ENCODE measurements around the gene NTM. TPM values are rescaled to one million over a fixed set of nuclear protein-coding genes. Genes with fewer than 3 reads are reported as not detected.

Gene NTM
- total RNA-seq, 1 donor: 52.2 TPM

DNA sequence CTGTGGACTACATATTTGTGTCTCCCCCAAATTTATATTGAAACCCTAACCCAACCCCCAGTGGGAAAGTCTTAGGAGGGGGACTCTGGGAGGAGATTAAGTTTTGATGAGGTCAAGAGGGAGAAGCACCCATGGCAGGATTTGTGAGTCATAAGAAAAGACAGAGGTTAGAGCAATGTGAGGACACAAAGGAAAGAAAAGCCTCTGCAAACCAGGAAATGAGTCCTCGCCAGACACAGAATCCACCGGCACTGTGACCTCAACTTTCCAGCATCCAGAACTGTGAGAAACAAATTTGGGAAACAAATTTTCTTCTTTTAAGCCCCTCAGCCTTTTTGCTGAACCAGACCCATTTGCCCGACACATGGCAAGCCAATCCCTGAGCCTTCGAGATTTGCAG is 397.0 kb downstream of the NTM start:
- DNase-seq (ENCODE audit: low read depth): peak; percentile 44
- no peak overlapping the region for H3K4me3 ChIP-seq (ENCODE audit: low read depth, low read length)
- TF ChIP-seq, protein P1, sequence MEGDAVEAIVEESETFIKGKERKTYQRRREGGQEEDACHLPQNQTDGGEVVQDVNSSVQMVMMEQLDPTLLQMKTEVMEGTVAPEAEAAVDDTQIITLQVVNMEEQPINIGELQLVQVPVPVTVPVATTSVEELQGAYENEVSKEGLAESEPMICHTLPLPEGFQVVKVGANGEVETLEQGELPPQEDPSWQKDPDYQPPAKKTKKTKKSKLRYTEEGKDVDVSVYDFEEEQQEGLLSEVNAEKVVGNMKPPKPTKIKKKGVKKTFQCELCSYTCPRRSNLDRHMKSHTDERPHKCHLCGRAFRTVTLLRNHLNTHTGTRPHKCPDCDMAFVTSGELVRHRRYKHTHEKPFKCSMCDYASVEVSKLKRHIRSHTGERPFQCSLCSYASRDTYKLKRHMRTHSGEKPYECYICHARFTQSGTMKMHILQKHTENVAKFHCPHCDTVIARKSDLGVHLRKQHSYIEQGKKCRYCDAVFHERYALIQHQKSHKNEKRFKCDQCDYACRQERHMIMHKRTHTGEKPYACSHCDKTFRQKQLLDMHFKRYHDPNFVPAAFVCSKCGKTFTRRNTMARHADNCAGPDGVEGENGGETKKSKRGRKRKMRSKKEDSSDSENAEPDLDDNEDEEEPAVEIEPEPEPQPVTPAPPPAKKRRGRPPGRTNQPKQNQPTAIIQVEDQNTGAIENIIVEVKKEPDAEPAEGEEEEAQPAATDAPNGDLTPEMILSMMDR (IDR thresholded peaks at IDR 0.05; ENCODE audit: insufficient read depth, low read length): no peak

DNA sequence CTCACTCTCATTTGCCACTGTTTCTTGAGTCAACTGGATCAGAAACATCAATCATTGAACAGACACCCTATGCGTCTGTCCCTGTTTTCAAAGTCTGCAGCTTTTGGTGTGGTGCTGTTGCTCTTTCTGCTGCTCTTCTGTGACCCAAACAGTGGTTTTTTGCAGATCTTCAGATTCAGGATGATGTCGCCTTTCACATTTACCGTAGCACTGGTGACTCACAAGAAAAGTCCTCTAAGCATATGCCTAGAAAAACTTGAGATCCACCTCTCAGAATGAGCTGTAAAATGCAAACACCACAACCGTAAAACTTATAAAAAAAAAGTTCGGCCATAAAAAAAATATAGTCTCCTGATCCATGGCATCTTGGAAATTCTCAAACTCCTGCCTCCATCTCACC is 400.4 kb downstream of the NTM start:
- TF ChIP-seq, protein P1 (IDR thresholded peaks at IDR 0.05; ENCODE audit: insufficient read depth, low read length): no peak
- DNase-seq (ENCODE audit: low read depth): peak; percentile 32
- H3K4me3 ChIP-seq (ENCODE audit: low read depth, low read length): no peak overlapping the region

DNA sequence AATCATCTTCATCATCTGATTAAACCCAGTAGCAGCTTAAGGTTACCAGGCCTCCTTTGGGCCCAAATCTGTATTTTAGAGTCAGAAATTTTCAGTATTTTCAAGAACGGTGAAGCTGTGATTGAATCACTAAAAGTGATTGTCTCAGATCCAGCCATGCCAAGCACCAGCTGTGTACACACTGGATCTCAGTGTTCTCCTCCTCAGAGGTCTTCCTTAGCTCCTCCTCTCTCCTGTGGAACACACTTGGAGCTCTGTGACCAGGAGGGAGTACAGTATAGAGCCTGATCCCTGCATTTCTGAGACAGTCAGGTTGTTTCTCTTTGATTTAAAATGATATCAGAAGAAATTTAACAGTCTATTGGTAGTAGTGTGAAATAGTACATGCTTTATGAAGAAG is 401.1 kb downstream of the NTM start:
- DNase-seq (ENCODE audit: low read depth): no peak
- H3K4me3 ChIP-seq (ENCODE audit: low read depth, low read length): no peak overlapping the region
- TF ChIP-seq, protein P1 (IDR thresholded peaks at IDR 0.05; ENCODE audit: insufficient read depth, low read length): no peak

DNA sequence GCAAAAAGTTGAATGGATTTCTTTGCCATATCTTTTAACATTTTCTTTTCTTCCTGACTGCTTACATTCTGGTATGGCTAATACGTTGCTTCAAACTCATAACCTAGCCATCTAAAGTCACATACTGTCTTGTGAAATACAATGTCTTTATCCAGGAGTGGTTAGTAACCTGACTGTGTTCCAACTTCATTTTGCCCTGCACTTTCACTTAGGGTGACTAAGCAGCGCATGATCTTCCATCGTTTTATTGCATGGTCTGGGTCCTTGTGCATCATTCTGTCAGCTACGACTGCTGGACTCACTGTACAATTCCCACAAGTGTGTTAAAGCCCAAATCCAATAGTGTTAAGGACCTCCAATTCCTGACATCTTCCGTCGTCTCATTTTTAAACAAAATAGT is 403.2 kb downstream of the NTM start:
- H3K4me3 ChIP-seq (ENCODE audit: low read depth, low read length): no peak overlapping the region
- TF ChIP-seq, protein P1 (IDR thresholded peaks at IDR 0.05; ENCODE audit: insufficient read depth, low read length): no peak
- DNase-seq (ENCODE audit: low read depth): peak; percentile 30

DNA sequence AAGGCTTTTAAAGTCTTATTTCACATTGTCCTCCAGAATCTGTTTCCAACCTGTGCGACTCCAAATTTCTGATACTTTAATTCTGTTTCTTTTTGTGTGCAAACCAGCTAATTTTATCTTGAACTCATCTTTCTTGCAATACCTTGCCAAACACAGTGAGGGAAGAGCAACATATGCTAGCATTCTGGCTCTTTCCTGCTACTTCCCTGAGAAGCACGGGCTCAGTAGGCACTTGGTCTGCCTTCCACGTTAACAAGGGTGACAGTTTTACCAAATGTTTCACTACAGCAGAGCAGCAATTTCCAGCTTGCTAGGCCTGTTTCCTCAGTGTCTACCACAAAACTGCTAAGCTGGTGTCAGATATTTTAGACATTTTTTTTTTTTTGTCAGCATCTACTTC is 405.8 kb downstream of the NTM start:
- H3K4me3 ChIP-seq (ENCODE audit: low read depth, low read length): no peak overlapping the region
- TF ChIP-seq, protein P1 (IDR thresholded peaks at IDR 0.05; ENCODE audit: insufficient read depth, low read length): no peak
- no peak for DNase-seq (ENCODE audit: low read depth)

DNA sequence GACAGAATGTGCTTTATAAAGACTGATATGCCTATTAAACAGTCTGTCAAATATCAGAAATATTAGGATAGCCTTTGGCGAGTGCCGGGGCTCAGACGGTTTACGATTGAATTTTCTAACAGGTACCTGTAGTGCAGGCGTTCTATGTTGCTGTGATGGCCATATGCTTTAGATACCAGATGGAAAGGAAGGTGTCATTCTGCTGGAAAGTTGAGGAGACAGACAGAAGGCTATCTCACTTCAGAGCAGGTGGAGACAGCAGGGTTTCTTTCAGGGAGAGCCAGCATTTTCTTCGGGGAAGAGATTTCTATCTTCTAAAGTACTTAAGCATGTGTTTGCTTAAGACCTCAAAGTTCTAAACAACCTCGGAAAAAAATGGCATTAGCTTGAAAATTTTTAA is 415.4 kb downstream of the NTM start:
- TF ChIP-seq, protein P1 (IDR thresholded peaks at IDR 0.05; ENCODE audit: insufficient read depth, low read length): no peak
- no peak for DNase-seq (ENCODE audit: low read depth)

DNA sequence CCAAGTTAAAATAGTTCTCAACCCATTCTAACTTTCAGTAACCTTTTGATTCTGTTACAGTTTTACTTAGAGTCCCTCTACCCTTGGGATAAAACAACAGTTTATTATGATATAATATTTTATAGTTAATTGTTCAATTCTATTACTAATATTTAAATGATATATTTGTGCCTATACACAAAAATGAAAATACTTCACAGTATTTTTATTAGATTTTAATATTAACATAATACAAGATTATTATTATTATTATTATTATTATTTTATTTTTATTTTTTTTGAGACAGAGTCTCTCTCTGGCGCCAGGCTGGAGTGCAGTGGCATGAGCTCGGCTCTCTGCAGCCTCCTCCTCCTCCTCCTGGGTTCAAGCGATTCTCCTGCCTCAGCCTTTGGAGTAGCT is 416.7 kb downstream of the NTM start:
- TF ChIP-seq, protein P1 (IDR thresholded peaks at IDR 0.05; ENCODE audit: insufficient read depth, low read length): no peak
- DNase-seq (ENCODE audit: low read depth): no peak
- H3K4me3 ChIP-seq (ENCODE audit: low read depth, low read length): no peak overlapping the region

More for the DNA sequence above, 415.4 kb downstream of the NTM start:
- no peak overlapping the region for H3K4me3 ChIP-seq (ENCODE audit: low read depth, low read length)

All from fibroblast of the aortic adventitia (primary cell).